IMR-90 (cell line): ENCODE measurements around the gene CCDC92.

Experiments
- CTCF ChIP-seq: conservative IDR thresholded peaks from 2 replicates; pipeline ENCODE4 v1.5.1; 2012; ENCODE audit warnings: mild to moderate bottlenecking, low read depth, low read length, improper control_type of control experiment
- POLR2A ChIP-seq: IDR thresholded peaks from 2 replicates; pipeline ENCODE4 v1.6.1; 2012; ENCODE audit warnings: mild to moderate bottlenecking, low read depth, low read length
- SMC3 ChIP-seq: fragments of 150-350 bp; IDR thresholded peaks from 2 replicates; pipeline ENCODE4 v1.6.1; 2016; ENCODE audit warnings: low read depth, mild to moderate bottlenecking, antibody characterized with exemption, low read length, moderate library complexity
- USF2 ChIP-seq: fragments of 150-350 bp; IDR thresholded peaks from 2 replicates; pipeline ENCODE4 v1.6.1; 2017; ENCODE audit warnings: mild to moderate bottlenecking, antibody characterized with exemption, low read length, low read depth

DNA sequence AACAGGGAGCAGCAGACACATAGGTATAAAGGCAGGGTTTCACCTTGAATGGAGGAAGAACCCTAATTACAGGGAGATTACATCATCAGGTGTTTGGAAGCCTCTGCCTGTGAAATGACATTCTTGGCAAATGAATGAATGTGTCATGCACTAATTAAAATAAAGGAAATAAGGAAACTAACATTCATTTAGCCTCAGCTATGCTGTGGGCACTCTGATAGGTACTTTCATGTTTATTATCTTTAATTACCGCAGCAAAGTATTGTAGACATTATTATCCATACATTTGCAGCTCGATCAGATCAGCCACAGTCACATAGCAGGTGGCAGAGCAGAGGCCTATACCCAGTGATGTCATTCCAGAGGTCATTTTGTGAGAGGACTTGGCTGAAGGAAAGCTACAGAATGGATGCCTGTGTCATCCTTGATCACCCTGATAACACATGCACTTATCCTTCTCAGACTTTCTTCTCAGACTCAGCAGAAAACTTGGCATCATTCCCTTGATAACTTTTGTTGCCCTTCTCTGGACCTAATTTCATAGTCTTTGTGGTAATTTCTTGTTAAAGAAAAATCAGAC is 18.8 kb upstream of the CCDC92 start:
- TF ChIP-seq POLR2A (no peak), CTCF (no peak), SMC3 (no peak), USF2 (no peak)
